ENCODE measurements around the gene S100A12. TPM values are rescaled to one million over a fixed set of nuclear protein-coding genes. Genes with fewer than 3 reads are reported as not detected.

Gene S100A12
- total and polyA plus RNA-seq, 9 of the 15 experiments (the other 6 are each of a cell fraction or from before 2014, with no cell fraction given), result not detected

- peaks cover 33 to 71% of the 10 kb centered on the region in 2 experiments; a peak in 4 of 5 replicates for H3K27me3 ChIP-seq (ENCODE audit: control insufficient read depth in 2 of 2, insufficient read depth in 2 of 2, low read length in 2 of 2)
- POLR2A ChIA-PET, result interaction anchor here (0.7 kb wide), 1 partner anchor 232 kb away, joined by 3 read pairs; no protein-coding TSS in a partner anchor
- no TSS peak for BruUV-seq (replicated peaks)
These were observed 22.7 kb upstream of the S100A12 start for GRCh38 chr1:153397924-153398651.

More at GRCh38 chr1:153397924-153398651, 22.7 kb upstream of the S100A12 start:
- Histone ChIP-seq H3K79me2 (ENCODE audit: control insufficient read depth, insufficient read depth, low read length) (no peaks in the 10 kb centered on the region), H3K36me3 (ENCODE audit: control insufficient read depth, insufficient read depth, low read length) (no peaks in the 10 kb centered on the region), H3K27ac (ENCODE audit: extremely low read depth, low read depth, low read length) (no peak overlapping the region), H3K9me1 (ENCODE audit: control insufficient read depth, insufficient read depth, low read length) (no peaks in the 10 kb centered on the region), H4K20me1 (replicated peaks; ENCODE audit: control insufficient read depth, insufficient read depth, low read length) (peaks cover 4% of the 10 kb centered on the region; the same call in 1 of the 2 replicates), H3K9me3 (replicated peaks; ENCODE audit: control insufficient read depth, insufficient read depth, low read depth, low read length) (no peaks in the 10 kb centered on the region), H2AFZ (ENCODE audit: low read depth, low read length) (no peak overlapping the region), H3K4me1 (replicated peaks in 1 of 2; ENCODE audit: control insufficient read depth in 2 of 2, insufficient read depth in 2 of 2, low read length in 2 of 2) (no peaks in the 10 kb centered on the region), H3K9ac (ENCODE audit: insufficient read depth in 1 of 2, low read depth in 2 of 2, low read length in 2 of 2) (no peak overlapping the region), H3K4me2 (ENCODE audit: insufficient read depth, low read length) (no peak overlapping the region), H3K4me3 (no peak overlapping the region)
- TF ChIP-seq ZNF780A (CRISPR knock-in tag; IDR thresholded peaks at IDR 0.05) (no peak), ZBTB2 (IDR thresholded peaks at IDR 0.05) (no peak), ZFP1 (CRISPR knock-in tag; IDR thresholded peaks at IDR 0.05) (no peak), ZNF239 (CRISPR knock-in tag; IDR thresholded peaks at IDR 0.05) (no peak), CREBBP (IDR thresholded peaks at IDR 0.05; ENCODE audit: low read depth, low read length) (no peak), SIRT6 (IDR thresholded peaks at IDR 0.05; ENCODE audit: low read depth, low read length) (no peak), ZNF165 (CRISPR knock-in tag; IDR thresholded peaks at IDR 0.05; ENCODE audit: borderline replicate concordance) (no peak), HNRNPUL1 (IDR thresholded peaks at IDR 0.05; ENCODE audit: low read length) (no peak), ZBTB1 (CRISPR knock-in tag; IDR thresholded peaks at IDR 0.05; ENCODE audit: borderline replicate concordance, low read depth) (no peak), JUNB (CRISPR knock-in tag; conservative IDR thresholded peaks at IDR 0.05) (no peak), MXD1 (CRISPR knock-in tag; IDR thresholded peaks at IDR 0.05; ENCODE audit: borderline replicate concordance, poor library complexity, severe bottlenecking) (no peak), E2F5 (CRISPR knock-in tag; IDR thresholded peaks at IDR 0.05) (no peak), ZNF3 (CRISPR knock-in tag; IDR thresholded peaks at IDR 0.05) (no peak), SRSF1 (IDR thresholded peaks at IDR 0.05; ENCODE audit: low read depth, low read length) (no peak), SMC3 (conservative IDR thresholded peaks at IDR 0.05; ENCODE audit: insufficient read depth, low read depth, low read length) (no peak), L3MBTL2 (IDR thresholded peaks at IDR 0.05) (no peak), HMGXB4 (CRISPR knock-in tag; IDR thresholded peaks at IDR 0.05) (no peak)
- CTCF ChIA-PET (ENCODE audit: low intra/inter-chr PET ratio), result no interaction called here
- no peak for ATAC-seq
- 0% methylated on average over 6 of the region's 6 CpGs for WGBS (ENCODE audit: insufficient coverage, low coverage, missing lambda C conversion rate)
- no peak for DNase-seq (ENCODE audit: extremely low read depth in 1 of 4, low spot score in 3 of 4)
- in situ Hi-C loops (cut with MboI) (no loop called here), intact Hi-C loops (cut with micrococcal nuclease) (no loop called here)
- no peak for FAIRE-seq
